HEK293 (cell line): Measurements from ENCODE around the gene SLC25A26.

Experiments used
- CTCF ChIP-seq: fragments of 450-650 bp; formaldehyde crosslinking; IDR thresholded peaks from 2 replicates; pipeline ENCODE4 v1.5.1; 2016; ENCODE audit warnings: missing biosample characterization, missing genetic modification characterization
- PBX3 ChIP-seq: sonication (generic); formaldehyde crosslinking; IDR thresholded peaks from 2 replicates; pipeline ENCODE4 v1.8.1; 2022; ENCODE audit warnings: mild to moderate bottlenecking, moderate library complexity, missing genetic modification reagents
- ZEB2 ChIP-seq: fragments of 450-650 bp; formaldehyde crosslinking; IDR thresholded peaks from 2 replicates; pipeline ENCODE4 v1.5.1; 2016; ENCODE audit warnings: missing biosample characterization, missing genetic modification characterization
- ZNF140 ChIP-seq: fragments of 450-650 bp; formaldehyde crosslinking; IDR thresholded peaks from 2 replicates; pipeline ENCODE4 v1.5.1; 2016; ENCODE audit warnings: missing biosample characterization, missing genetic modification characterization
- ZNF280D ChIP-seq: fragments of 450-650 bp; formaldehyde crosslinking; IDR thresholded peaks from 2 replicates; pipeline ENCODE4 v1.5.1; 2016; ENCODE audit warnings: missing biosample characterization, missing genetic modification characterization
- ZNF544 ChIP-seq: fragments of 450-650 bp; formaldehyde crosslinking; IDR thresholded peaks from 2 replicates; pipeline ENCODE4 v1.5.0; 2017; ENCODE audit warnings: missing biosample characterization, missing genetic modification characterization
- ZNF580 ChIP-seq: fragments of 450-650 bp; formaldehyde crosslinking; IDR thresholded peaks from 2 replicates; pipeline ENCODE4 v1.5.1; 2016; ENCODE audit warnings: missing biosample characterization, missing genetic modification characterization
- ZNF843 ChIP-seq: fragments of 450-650 bp; formaldehyde crosslinking; IDR thresholded peaks from 2 replicates; pipeline ENCODE4 v1.5.1; 2016; ENCODE audit warnings: missing biosample characterization, missing genetic modification characterization

GRCh38 chr3:66270701-66271100, 49.9 kb downstream of the SLC25A26 start:
- TF ChIP-seq ZEB2 (tag by site-specific recombination) (no peak), CTCF (tag by site-specific recombination) (no peak), PBX3 (no peak), ZNF544 (tag by site-specific recombination) (no peak), ZNF280D (tag by site-specific recombination) (no peak), ZNF140 (no peak), ZNF580 (tag by site-specific recombination) (no peak), ZNF843 (no peak)
